Vagina (tissue), 2 donors: Measurements from ENCODE around the gene PARD6B.

Experiments
- POLR2A ChIP-seq, 2 donors: fragments of 450-650 bp; IDR thresholded peaks; one replicate each; pipeline ENCODE4 v1.6.1; 2017; ENCODE audit warnings: antibody characterized with exemption in 2 of 2, mild to moderate bottlenecking in 2 of 2, moderate library complexity in 2 of 2
- POLR2AphosphoS5 ChIP-seq, 2 donors: sonication (generic); formaldehyde crosslinking; IDR thresholded peaks; one replicate each; pipeline ENCODE4 v1.9.0; 2017; ENCODE audit warnings: antibody characterized with exemption in 2 of 2, mild to moderate bottlenecking in 2 of 2, low read depth in 1 of 2; ENCODE audit not compliant: insufficient read depth in 1 of 2

- TF ChIP-seq POLR2AphosphoS5 (IDR thresholded peaks at IDR 0.05; ENCODE audit: insufficient read depth in 1 of 2, low read depth in 1 of 2), result no peak
- TF ChIP-seq POLR2A (IDR thresholded peaks at IDR 0.05), result no peak
These were observed 58.7 kb downstream of the PARD6B start for GRCh38 chr20:50789968-50790650.
